HG03025 (cell line): Measurements from ENCODE around the gene ERN1.
A peak's percentile ranks its signal among the peaks of the same experiment; 100 is the strongest.
"Not testable (repeated sequence)": the region's sequence is repeated elsewhere in the genome, so short reads cannot be mapped to it uniquely, and the experiment has no call there.

ENCODE experiments used
- ATAC-seq: cut with Tn5 transposase; IDR thresholded peaks from one replicate; pipeline ENCODE4 v1.9.1; 2021; ENCODE audit warnings: mild to moderate bottlenecking, moderate library complexity; ENCODE audit not compliant: unreplicated experiment, low FRiP score

Gene ERN1

DNA sequence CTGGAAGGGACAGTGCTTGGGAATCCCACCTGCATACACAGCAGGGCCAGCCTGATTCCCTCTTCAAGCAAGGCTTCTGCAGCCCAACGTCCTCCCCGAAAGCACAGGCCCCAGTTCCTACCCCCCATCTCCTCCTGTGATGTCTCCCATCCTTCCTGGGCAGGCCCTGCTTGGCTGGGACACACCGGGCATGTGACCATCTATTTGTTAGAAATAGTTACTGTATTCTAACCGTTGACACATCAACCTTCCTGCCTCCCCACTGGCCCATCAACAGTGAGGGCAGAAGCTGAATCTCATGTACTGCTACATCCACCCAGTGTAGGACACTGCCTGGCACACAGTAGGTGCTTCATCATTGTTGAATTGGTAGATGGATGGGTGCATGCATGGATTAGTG, 121.1 kb downstream of the ERN1 start:
- ATAC-seq: no peak

DNA sequence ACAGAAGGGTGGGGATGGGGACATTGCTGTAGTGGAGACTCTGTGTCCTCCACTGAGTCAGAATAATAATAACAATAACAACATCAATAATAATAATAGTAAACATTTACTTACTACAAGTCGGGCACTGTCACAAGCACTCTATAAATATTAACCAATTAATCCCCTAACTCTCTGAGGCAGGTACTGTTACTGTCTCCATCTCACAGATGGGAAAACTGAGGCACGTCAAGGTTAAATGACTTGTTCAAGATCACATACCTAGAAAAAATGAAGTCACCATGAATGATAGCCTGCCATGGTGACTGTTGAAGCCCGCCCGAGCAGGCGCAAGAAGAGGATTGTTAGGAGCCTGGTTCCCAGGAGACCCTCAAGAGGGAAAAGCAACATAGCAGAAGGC, 121.6 kb downstream of the ERN1 start:
- ATAC-seq: no peak

- no peak for ATAC-seq
Observed at GRCh38 chr17:64007838-64008282, 122.1 kb downstream of the ERN1 start.

DNA sequence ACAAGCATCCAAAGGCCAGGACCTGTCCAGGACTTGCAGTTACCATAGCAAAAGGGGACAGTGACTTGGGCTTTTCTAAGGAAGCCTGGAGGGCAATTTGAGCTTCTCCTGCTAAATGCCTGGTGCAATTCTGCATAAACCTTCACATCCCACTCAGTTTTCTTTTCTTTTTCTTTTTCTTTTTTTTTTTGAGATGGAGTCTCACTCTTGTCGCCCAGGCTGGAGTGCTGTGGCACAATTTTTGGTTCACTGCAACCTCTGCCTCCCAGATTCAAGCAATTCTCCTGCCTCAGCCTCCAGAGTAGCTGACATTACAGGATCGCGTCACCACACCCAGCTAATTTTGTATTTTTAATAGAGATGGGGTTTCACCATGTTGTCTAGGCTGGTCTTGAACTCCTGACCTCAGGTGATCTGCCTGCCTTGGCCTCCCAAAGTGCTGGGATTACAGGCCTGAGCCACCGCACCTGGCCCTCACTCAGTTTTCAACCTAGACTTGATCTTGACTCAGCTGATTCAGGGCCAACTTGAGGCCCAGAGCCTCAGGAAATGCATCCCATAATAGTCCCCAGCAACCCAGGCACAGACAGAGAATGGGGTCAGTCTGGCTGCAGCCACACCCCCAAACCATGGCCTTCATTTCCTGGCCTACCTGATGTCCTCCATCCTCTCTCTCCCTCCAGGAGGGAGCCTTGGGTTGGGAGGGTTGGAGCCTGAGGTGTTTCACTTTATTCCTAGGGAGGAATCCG, 122.7 kb downstream of the ERN1 start:
- not testable (repeated sequence) for ATAC-seq

DNA sequence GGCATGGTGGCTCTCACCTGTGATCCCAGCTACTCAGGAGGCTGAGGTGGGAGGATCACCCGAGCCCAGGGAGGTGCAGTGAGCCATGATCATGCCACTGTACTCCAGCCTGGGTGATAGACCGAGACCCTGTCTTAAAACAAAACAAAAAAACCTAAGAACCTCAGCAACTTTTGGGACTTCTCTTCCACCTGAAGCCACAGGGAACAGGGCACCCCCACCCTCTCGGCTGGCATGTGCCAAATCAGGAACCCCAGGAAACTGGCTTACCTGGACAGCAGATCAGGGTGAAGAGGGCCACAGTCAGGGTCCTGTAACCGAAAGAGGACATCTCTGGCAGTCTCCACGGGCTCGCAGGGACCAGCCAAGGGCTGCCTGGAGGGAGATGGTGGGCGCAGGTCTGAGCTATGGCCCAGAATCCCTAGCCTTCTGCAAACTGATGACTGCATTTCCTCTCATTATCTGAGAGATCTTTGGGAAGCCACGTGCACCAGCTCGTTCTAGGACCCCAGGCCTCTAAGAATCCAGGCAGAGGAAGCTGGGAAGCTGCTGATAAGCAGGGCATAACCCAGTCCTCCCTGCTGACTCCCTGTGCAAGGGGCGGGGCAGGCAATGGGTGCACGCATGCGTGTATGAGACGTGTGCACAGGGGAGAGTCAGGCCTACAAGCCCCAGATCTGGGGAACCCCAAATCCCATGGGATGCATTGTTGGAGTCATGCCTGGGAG, 123.4 kb downstream of the ERN1 start:
- no peak for ATAC-seq

GRCh38 chr17:64005734-64006167, 124.2 kb downstream of the ERN1 start:
- no peak for ATAC-seq

DNA sequence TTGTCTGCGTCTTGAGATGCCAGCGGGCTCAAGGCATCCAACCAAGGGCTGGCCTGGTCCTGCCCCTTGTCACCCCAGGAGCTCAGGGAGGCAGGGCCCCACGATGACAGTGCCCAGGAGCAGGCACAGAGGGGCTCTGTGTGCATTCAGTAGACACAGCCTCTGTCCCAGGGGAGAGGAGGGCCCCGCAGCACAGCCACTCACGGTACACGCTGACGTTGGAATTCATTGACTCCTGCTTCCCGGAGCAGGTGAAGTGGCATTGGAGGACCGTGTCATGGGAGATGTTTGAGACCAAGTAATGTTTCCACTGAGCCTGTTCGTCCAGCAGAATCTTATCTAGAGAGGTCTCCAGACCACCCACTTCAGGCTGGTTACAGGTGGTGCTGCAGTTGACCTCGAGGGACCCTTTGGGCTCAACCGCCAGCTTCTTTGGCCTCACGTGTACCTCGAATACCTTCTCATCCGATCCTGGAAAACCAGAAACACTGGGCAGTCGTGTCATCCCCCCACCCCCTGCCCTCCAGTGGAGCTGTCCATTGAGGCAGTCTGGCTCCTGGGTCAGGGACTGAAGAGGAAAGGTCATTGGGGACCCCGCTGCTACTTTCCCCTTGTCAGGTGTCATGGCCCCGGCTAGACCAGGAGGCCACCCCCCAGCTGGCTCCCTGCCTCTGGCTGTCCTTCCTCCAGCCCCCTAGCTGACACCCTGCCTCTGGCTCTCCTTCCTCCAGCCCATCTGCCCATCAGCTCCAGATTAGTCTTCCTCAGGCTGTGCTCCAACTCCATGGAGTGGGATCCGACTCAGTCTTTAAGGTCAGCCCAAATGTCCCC, 124.8 kb downstream of the ERN1 start:
- no peak for ATAC-seq

DNA sequence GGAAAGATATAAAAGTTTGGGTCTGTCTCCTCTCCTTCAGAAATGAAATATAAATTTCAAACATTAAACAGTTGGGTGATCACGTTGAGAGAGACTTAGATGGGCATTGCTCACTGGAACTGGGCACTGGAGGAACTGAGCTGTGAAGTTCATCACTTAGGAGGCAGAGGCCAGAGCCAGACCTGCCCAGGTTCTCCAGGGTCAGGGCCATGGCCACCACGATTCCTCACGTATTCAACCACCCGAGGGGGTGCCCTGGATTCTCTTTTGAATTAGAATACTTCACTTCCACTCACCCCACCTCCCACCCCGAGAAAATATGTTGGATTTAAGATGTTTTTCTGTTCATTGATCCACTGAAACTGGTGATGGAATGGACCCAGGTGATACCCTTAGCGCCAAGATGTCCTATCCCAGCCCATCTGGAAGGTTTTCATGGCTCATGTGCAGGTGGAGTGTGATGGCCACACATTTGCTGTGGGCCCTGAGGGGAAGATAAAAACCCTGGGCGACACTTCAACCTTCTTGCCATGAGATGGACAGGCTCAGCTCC, 125.7 kb downstream of the ERN1 start:
- no peak for ATAC-seq

GRCh38 chr17:64003526-64004121, 126.3 kb downstream of the ERN1 start:
- no peak for ATAC-seq

- ATAC-seq: no peak
Observed at GRCh38 chr17:64002658-64003525, 127.1 kb downstream of the ERN1 start.

DNA sequence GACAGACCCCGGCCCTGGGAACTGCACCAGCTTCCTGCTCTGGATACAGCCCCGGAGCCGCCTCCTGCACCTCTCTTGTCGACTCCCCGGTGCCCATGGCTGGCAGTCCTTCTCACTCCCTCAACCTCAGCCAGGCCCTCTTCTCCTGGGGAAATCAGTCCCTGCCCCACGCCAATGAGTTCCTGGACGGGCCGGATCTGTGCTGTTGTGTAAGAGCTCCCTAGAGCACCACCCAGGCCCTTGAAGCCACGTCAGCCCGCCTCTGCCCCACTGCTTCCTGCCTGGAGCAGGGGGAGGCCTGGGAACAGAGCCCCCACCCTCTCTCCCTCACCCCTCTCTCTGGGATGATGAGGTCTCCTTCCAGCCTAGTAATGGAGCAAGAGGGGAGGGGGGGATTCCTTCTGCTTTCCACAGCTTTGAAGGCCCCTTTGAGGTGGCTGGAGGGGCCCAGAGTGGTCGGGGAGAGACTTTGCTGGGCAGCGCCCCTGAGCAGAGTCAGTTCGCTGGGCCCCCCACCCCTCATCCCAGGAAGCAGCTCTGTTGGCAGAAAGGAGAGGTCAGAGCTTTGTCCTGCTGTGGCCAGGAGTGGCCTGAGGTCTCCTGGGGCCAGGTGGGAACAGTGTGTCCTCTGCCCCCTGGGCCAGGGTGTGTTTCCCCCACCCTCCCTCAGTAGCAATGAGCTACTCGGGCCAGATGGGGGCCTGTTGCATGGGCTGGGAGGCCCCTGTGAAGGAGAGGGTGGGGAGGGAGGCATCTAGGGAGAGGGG, 128.0 kb downstream of the ERN1 start:
- ATAC-seq: no peak

DNA sequence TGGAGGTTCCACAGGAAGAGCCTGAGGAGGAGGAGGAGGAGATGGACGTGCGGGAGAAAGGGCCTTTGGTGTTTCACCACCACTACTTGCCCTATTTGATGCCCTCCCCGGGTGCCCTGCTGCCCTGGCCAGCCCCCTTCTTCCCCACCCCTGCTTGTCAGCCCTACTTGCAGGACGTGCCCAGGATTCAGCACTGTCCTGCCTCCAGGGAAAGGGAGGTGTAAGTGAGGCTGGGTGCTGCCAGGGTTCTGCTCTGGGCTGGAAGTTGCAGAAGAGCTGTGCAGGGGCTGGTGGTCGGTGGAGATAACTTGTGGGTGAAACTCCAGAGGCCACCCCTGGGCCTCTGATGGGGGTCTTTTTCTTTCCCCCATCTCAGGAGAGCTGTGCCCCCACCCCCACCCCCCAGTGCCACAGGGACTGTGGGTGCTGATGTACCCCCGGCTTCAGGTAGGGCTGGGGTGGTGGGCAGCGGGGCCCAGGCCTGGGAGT, 128.8 kb downstream of the ERN1 start:
- no peak for ATAC-seq

DNA sequence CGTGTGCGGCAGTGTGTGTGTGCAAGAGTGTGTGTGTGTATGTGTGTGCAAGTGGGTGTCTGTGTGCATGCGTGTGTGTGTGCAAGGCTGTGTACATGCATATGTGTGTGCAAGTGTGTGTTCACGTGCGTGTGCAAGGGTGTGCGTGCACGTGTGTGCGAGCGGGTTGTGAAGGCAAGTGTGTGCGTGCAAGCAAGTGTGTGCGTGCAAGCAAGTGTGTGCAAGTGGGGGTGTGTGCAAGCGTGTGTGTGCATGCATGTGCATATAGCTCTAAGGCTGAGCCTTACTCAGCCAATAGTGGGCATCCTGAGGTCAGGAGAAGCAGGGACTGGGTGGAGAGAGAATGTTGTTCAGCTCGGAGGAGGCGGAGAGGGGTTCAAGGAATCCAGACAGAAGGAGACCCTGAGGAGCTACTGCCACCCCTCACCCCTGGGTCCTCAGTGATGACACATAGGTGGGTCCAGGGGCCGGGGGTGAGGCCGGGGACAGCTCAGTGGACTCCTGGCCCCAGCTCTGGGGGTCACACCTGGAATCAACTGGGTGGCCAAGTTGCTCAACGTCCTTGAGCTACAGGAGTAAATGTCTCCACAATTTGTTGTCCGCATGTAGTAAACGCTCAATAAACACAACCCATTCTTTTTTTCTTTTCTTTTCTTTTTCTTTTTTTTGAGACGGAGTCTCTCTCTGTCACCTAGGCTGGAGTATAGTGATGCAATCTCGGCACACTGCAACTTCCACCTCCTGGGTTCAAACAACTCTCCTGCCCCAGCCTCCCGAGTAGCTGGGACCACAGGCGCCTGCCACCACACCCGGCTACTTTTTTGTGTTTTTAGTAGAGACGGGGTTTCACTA, 130.0 kb downstream of the ERN1 start:
- ATAC-seq: no peak

DNA sequence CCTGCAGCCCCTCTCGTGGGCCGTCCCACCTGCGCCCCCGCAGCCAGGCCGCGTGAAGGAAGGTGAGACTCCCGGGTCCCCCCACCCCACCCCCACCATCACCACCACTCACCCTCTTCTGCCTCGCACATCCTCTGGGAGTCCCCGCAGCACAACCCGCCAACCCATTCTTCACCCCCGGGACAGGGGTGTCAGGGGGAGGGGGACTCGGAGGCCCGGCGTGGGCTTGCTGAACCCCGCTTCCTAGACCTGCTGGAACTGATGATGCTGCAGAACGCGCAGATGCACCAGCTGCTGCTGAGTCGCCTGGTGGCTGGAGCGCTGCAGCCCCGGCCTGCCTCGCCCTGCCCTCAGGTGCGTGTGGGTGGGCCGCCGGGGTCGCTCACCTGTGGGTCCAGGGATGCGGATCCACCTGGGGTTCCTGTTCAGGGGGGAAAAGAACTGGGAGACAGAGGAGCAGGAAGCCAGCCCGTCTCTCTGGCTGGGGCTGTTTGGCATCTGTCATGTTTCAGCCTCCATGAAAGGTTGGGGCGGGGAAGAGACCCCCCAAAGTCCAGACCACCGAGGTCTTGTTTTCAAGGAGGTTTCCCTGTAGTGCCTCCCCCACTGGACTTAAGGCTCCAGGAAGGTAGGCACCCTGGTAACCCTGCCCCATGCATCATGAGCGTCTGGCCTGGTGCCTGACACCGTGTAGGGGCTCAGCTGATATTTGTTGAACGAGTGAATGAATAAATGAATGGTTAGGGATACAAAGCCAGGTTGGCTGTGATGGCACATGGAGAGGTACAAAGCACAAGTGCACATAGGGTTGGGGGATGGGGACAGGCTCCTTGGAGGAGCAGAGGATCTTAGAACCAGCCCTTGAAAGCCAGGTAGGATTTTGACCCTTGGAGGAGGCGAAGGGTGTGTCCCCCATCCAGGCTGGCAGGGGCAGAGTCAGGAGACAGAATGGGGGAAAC, 130.9 kb downstream of the ERN1 start:
- no peak for ATAC-seq

- ATAC-seq: peak; percentile 57
Observed at GRCh38 chr17:63998050-63998720, 131.8 kb downstream of the ERN1 start, which contains the start of gene PRR29. Gene PRR29, plus strand, starts transcription at chr17:63998351. Its CDS starts 14 bp downstream, at chr17:63998365.
